Right lobe of liver (tissue), 6 donors: ENCODE results near the gene ELFN1. TPM values are rescaled to one million over a fixed set of nuclear protein-coding genes. Genes with fewer than 3 reads are reported as not detected.
A peak's percentile ranks its signal among the peaks of the same experiment; 100 is the strongest.

Source experiments
- ATAC-seq, 4 donors: fragments of 200-7000 bp; cut with Tn5 transposase; one replicate each; pipeline ENCODE4 v1.9.1; 2020; ENCODE audit warnings: mild to moderate bottlenecking in 4 of 4, moderate library complexity in 4 of 4
- DNase-seq, 3 donors: peaks; one replicate each; pipeline ENCODE4 v3.0.0-alpha.2; 2020
- H3K27ac ChIP-seq, 3 donors: fragments of 200-600 bp; one replicate each; pipeline ENCODE4 v1.8.0; 2022
- H3K27me3 ChIP-seq, 2 donors: fragments of 200-600 bp; one replicate each; pipeline ENCODE4 v1.8.0; 2022
- H3K36me3 ChIP-seq, 4 donors: fragments of 200-600 bp; sonication (generic) in 1 of 4; one replicate each; pipeline versions ENCODE4 v1.5.1 to v1.8.0; 2017 to 2022; ENCODE audit warnings: control low read depth in 1 of 4
- H3K4me1 ChIP-seq, 4 donors: fragments of 200-600 bp; sonication (generic) in 1 of 4; one replicate each; pipeline versions ENCODE4 v1.5.1 to v1.8.0; 2017 to 2022; ENCODE audit warnings: control low read depth in 1 of 4
- H3K4me3 ChIP-seq, 3 donors: fragments of 200-600 bp; one replicate each; pipeline ENCODE4 v1.8.0; 2022
- H3K9me3 ChIP-seq, 4 donors: fragments of 200-600 bp; sonication (generic) in 1 of 4; one replicate each; pipeline versions ENCODE4 v1.5.1 to v1.8.0; 2017 to 2022; ENCODE audit warnings: control low read depth in 1 of 4
- CTCF ChIP-seq, 4 donors: fragments of 200-600 bp in 3 of 4; fragments of 450-650 bp in 1 of 4; IDR thresholded peaks; one replicate each; pipeline versions ENCODE4 v1.5.1 to v1.8.0; 2016 to 2022; ENCODE audit warnings: antibody characterized with exemption in 4 of 4, mild to moderate bottlenecking in 2 of 4
- POLR2A ChIP-seq: fragments of 450-650 bp; IDR thresholded peaks from one replicate; pipeline ENCODE4 v1.6.1; 2017; ENCODE audit warnings: antibody characterized with exemption, mild to moderate bottlenecking
- WGBS: methylation state at CpG from one replicate; pipeline ENCODE4 v1.1.6; 2018; ENCODE audit warnings: low coverage, low lambda C conversion rate; ENCODE audit not compliant: insufficient coverage; ENCODE audit errors: missing lambda C conversion rate; 5-methylcytosine and 5-hydroxymethylcytosine counted together
- intact Hi-C, 2 donors: fragments of 100-400 bp; cut with DNase I; formaldehyde crosslinking; loops; one replicate each; pipeline versions ENCODE4 v1.11.2 to v1.14.1; 2022
- total RNA-seq, 6 experiments: library from RNA; depleted of rRNA in 2 of 6; stranded (reverse); fragments of >200 nt in 2 of 6; fragmentation: NEBNext Ultra II Directional in 3 of 6; extraction: Animal tissue kit (Norgen Biotek cat#: 25700) in 3 of 6; gene quantifications; one replicate each; pipeline versions ENCODE4 v1.1.0 to v1.2.4, GENCODE V29; 2016 to 2023
- donor health status: DM: no; HTN: yes; CAD: no.
- donor health status: DM: no; HTN: no; CAD: no.
- donor health status: DM: no; HTN: no; CAD: no.
- donor health status: DM: no; HTN: yes; CAD: no.
- donor health status: DM: no; HTN: yes; CAD: no.

Gene ELFN1
- total RNA-seq, 6 experiments from 2014 or later = 5.4 to 13.0 (median 7.5) TPM

- peak in 1 of 3 donors; percentile 56 for DNase-seq
- no peak for TF ChIP-seq POLR2A
- no peak for TF ChIP-seq CTCF (IDR thresholded peaks at IDR 0.05)
- Histone ChIP-seq H3K4me1 (peaks cover 0 to 49% (median 20%) of the 10 kb centered on the region in 4 donors), H3K27ac (peak overlapping the region in 1 of 3 donors; percentile 54), H3K36me3 (no peaks in the 10 kb centered on the region), H3K9me3 (no peaks in the 10 kb centered on the region), H3K27me3 (no peaks in the 10 kb centered on the region), H3K4me3 (no peak overlapping the region)
- WGBS = 81% methylated on average over 8 of the region's 18 CpGs
- no peak for ATAC-seq
- intact Hi-C loops = no loop called here
These were observed 42.9 kb downstream of the ELFN1 start for GRCh38 chr7:1712907-1713501.

- DNase-seq (peak; percentile 87 to 94 (median 93)), ATAC-seq (peak; percentile 90 to 93 (median 90))
- no peaks in the 10 kb centered on the region for H3K36me3 ChIP-seq
- peak overlapping the region in 2 of 3 donors; percentile 49 to 54 for H3K27ac ChIP-seq
- peaks cover 0 to 41% (median 16%) of the 10 kb centered on the region in 4 donors for H3K4me1 ChIP-seq
- TF ChIP-seq CTCF (IDR thresholded peaks at IDR 0.05) = no peak
- no peak for TF ChIP-seq POLR2A
- no peak overlapping the region for H3K4me3 ChIP-seq
- intact Hi-C loops = no loop called here
- no peaks in the 10 kb centered on the region for H3K9me3 ChIP-seq
- no peaks in the 10 kb centered on the region for H3K27me3 ChIP-seq
- whole genome bisulfite sequencing = 48% methylated on average over 9 of the region's 33 CpGs
These were observed 43.7 kb downstream of the ELFN1 start for GRCh38 chr7:1713502-1714484.

GRCh38 chr7:1714583-1715330, 44.7 kb downstream of the ELFN1 start:
- H3K9me3 ChIP-seq = no peaks in the 10 kb centered on the region
- peaks cover 0 to 34% (median 13%) of the 10 kb centered on the region in 4 donors for H3K4me1 ChIP-seq
- TF ChIP-seq CTCF (IDR thresholded peaks at IDR 0.05) (no peak), POLR2A (no peak)
- H3K4me3 ChIP-seq = no peak overlapping the region
- no peaks in the 10 kb centered on the region for H3K27me3 ChIP-seq
- H3K36me3 ChIP-seq = no peaks in the 10 kb centered on the region
- intact Hi-C loops = no loop called here
- H3K27ac ChIP-seq = peak overlapping the region in 2 of 3 donors; percentile 25 to 49
- ATAC-seq (no peak), DNase-seq (no peak)
- WGBS = 64% methylated on average over 4 of the region's 11 CpGs

- intact Hi-C loops = no loop called here
- DNase-seq (no peak), ATAC-seq (no peak)
- Histone ChIP-seq H3K4me3 (no peak overlapping the region), H3K36me3 (no peaks in the 10 kb centered on the region), H3K27me3 (no peaks in the 10 kb centered on the region), H3K9me3 (no peaks in the 10 kb centered on the region), H3K4me1 (peaks cover 0 to 34% (median 13%) of the 10 kb centered on the region in 4 donors), H3K27ac (no peak overlapping the region)
- TF ChIP-seq POLR2A = no peak
- WGBS = 80% methylated on average over 1 of the region's 5 CpGs
These were observed 45.2 kb downstream of the ELFN1 start for GRCh38 chr7:1715331-1715625.
